ENCODE results near the gene PHACTR1.

- TF ChIP-seq RBM25 (IDR thresholded peaks at IDR 0.05; ENCODE audit: low read depth, low read length, severe bottlenecking) (no peak), CTCF (IDR thresholded peaks at IDR 0.05 in 2 of 3, conservative IDR thresholded peaks at IDR 0.05 in 1 of 3; ENCODE audit: insufficient read depth in 2 of 3, low read depth in 1 of 3, low read length in 3 of 3) (no peak), ZBTB40 (IDR thresholded peaks at IDR 0.05) (no peak), ZBTB40 (CRISPR knock-in tag; IDR thresholded peaks at IDR 0.05) (no peak), ZFP36 (IDR thresholded peaks at IDR 0.05; ENCODE audit: low read depth, low read length, partially characterized antibody) (no peak), NKRF (IDR thresholded peaks at IDR 0.05; ENCODE audit: borderline replicate concordance) (no peak), ZNF561 (CRISPR knock-in tag; conservative IDR thresholded peaks at IDR 0.05) (no peak), TAF15 (IDR thresholded peaks at IDR 0.05; ENCODE audit: low read depth, low read length) (no peak), RFX5 (IDR thresholded peaks at IDR 0.05; ENCODE audit: low read depth, low read length) (no peak), EZH2 (IDR thresholded peaks at IDR 0.05; ENCODE audit: borderline replicate concordance, low read depth, low read length) (no peak), JUNB (CRISPR knock-in tag; conservative IDR thresholded peaks at IDR 0.05) (no peak)
Observed at GRCh38 chr6:13212538-13212937, 496.0 kb downstream of the PHACTR1 start.
